ENCODE measurements around the gene SPAG8. TPM values are rescaled to one million over a fixed set of nuclear protein-coding genes. Genes with fewer than 3 reads are reported as not detected.

Gene SPAG8
- total RNA-seq, 1 experiment from 2014 or later: 1.0 TPM

- Histone ChIP-seq H2AFZ (no peak overlapping the region), H3K9me3 (ENCODE audit: insufficient read depth, low read depth) (no peaks in the 10 kb centered on the region), H4K20me1 (ENCODE audit: insufficient read depth) (no peaks in the 10 kb centered on the region), H3K27me3 (ENCODE audit: insufficient read depth, low read depth) (0 out of 2 replicates have a peak, but pooled peaks cover 7% of the 10 kb centered on the region), H3F3A (ENCODE audit: insufficient read depth, low read depth) (no peaks in the 10 kb centered on the region), H3K4me2 (no peak overlapping the region), H3K9me2 (ENCODE audit: insufficient read depth) (no peaks in the 10 kb centered on the region), H3K4me1 (replicated peaks; ENCODE audit: insufficient read depth) (no peaks in the 10 kb centered on the region), H3K36me3 (ENCODE audit: low read depth) (no peaks in the 10 kb centered on the region), H3K27ac (no peak overlapping the region), H3K4me3 (no peak overlapping the region), H3K79me2 (ENCODE audit: low read depth) (no peaks in the 10 kb centered on the region)
- CTCF ChIA-PET: no interaction called here
- DNase-seq: no peak
- intact Hi-C loops (cut with micrococcal nuclease; ENCODE audit: unreplicated experiment): no loop called here
- TF ChIP-seq EZH2 (IDR thresholded peaks at IDR 0.05; ENCODE audit: low read depth) (no peak), CTCF (conservative IDR thresholded peaks at IDR 0.05) (no peak)
- POLR2A ChIA-PET (ENCODE audit: unreplicated experiment): no interaction called here
- BruUV-seq (replicated peaks): no TSS peak
Measured at GRCh38 chr9:35856206-35856605, 44.1 kb upstream of the SPAG8 start.

GRCh38 chr9:35854091-35854762 lies 42.2 kb upstream of the SPAG8 start:
- intact Hi-C loops (cut with micrococcal nuclease; ENCODE audit: unreplicated experiment): no loop called here
- Histone ChIP-seq H3K4me2 (no peak overlapping the region), H3K4me1 (replicated peaks; ENCODE audit: insufficient read depth) (no peaks in the 10 kb centered on the region), H4K20me1 (ENCODE audit: insufficient read depth) (no peaks in the 10 kb centered on the region), H3K27ac (no peak overlapping the region), H3K4me3 (no peak overlapping the region), H3F3A (ENCODE audit: insufficient read depth, low read depth) (no peaks in the 10 kb centered on the region), H3K36me3 (ENCODE audit: low read depth) (no peaks in the 10 kb centered on the region), H3K27me3 (ENCODE audit: insufficient read depth, low read depth) (no peaks in the 10 kb centered on the region), H3K9me2 (ENCODE audit: insufficient read depth) (no peaks in the 10 kb centered on the region), H3K79me2 (ENCODE audit: low read depth) (no peaks in the 10 kb centered on the region), H3K9me3 (ENCODE audit: insufficient read depth, low read depth) (no peaks in the 10 kb centered on the region), H2AFZ (no peak overlapping the region)
- TF ChIP-seq CTCF (conservative IDR thresholded peaks at IDR 0.05) (no peak), EZH2 (IDR thresholded peaks at IDR 0.05; ENCODE audit: low read depth) (no peak)
- DNase-seq: no peak
- no TSS peak for BruUV-seq (replicated peaks)
- ChIA-PET POLR2A (ENCODE audit: unreplicated experiment) (no interaction called here), CTCF (no interaction called here)

GRCh38 chr9:35852876-35853865 lies 41.1 kb upstream of the SPAG8 start:
- Histone ChIP-seq H3F3A (ENCODE audit: insufficient read depth, low read depth) (no peaks in the 10 kb centered on the region), H3K4me3 (no peak overlapping the region), H3K79me2 (ENCODE audit: low read depth) (no peaks in the 10 kb centered on the region), H3K36me3 (ENCODE audit: low read depth) (no peaks in the 10 kb centered on the region), H3K27ac (no peak overlapping the region), H4K20me1 (ENCODE audit: insufficient read depth) (no peaks in the 10 kb centered on the region), H3K4me1 (replicated peaks; ENCODE audit: insufficient read depth) (no peaks in the 10 kb centered on the region), H2AFZ (no peak overlapping the region), H3K9me3 (ENCODE audit: insufficient read depth, low read depth) (no peaks in the 10 kb centered on the region), H3K4me2 (no peak overlapping the region), H3K9me2 (ENCODE audit: insufficient read depth) (no peaks in the 10 kb centered on the region), H3K27me3 (ENCODE audit: insufficient read depth, low read depth) (no peaks in the 10 kb centered on the region)
- no TSS peak for BruUV-seq (replicated peaks)
- TF ChIP-seq EZH2 (IDR thresholded peaks at IDR 0.05; ENCODE audit: low read depth) (no peak), CTCF (conservative IDR thresholded peaks at IDR 0.05) (no peak)
- CTCF ChIA-PET: interaction anchor here (0.7 kb wide), 1 partner anchor 462 kb away, joined by 3 read pairs; no protein-coding TSS in a partner anchor
- DNase-seq: no peak
- intact Hi-C loops (cut with micrococcal nuclease; ENCODE audit: unreplicated experiment): no loop called here
- POLR2A ChIA-PET (ENCODE audit: unreplicated experiment): no interaction called here

All from PC-9 (cell line).